Astrocyte (in vitro differentiated cells and primary cell): ENCODE results near the gene NDUFS2. TPM values are rescaled to one million over a fixed set of nuclear protein-coding genes. Genes with fewer than 3 reads are reported as not detected.

Experiments
- DNase-seq: peaks from one replicate; pipeline ENCODE4 v3.0.0-alpha.2; 2010; ENCODE audit warnings: low read depth
- FAIRE-seq: peaks from 2 replicates; lab custom pipeline; 2011; peaks lifted over from hg19 to GRCh38; lab: Jason Lieb, UNC
- H2AFZ ChIP-seq: 2 replicates; pipeline ENCODE4 v1.6.0; 2012; ENCODE audit warnings: low read depth, low read length, inconsistent platforms
- H3K27ac ChIP-seq: 2 replicates; pipeline ENCODE4 v1.5.1; 2011; ENCODE audit warnings: low read depth, low read length, inconsistent platforms
- H3K27me3 ChIP-seq: 2 replicates; pipeline ENCODE4 v1.6.0; 2011; ENCODE audit warnings: low read length, inconsistent platforms; ENCODE audit not compliant: insufficient read depth
- H3K36me3 ChIP-seq: 2 replicates; pipeline ENCODE4 v1.5.1; 2011; ENCODE audit warnings: low read length, inconsistent platforms; ENCODE audit not compliant: insufficient read depth
- H3K4me1 ChIP-seq: 2 replicates; pipeline ENCODE4 v1.5.1; 2011; ENCODE audit warnings: low read length, inconsistent platforms; ENCODE audit not compliant: insufficient read depth
- H3K4me2 ChIP-seq: 2 replicates; pipeline ENCODE4 v1.6.0; 2012; ENCODE audit warnings: low read length, inconsistent platforms
- H3K4me3 ChIP-seq: 2 replicates; pipeline ENCODE4 v1.5.1; 2011; ENCODE audit warnings: low read depth, mild to moderate bottlenecking, low read length, inconsistent platforms; ENCODE audit not compliant: insufficient read depth
- H3K79me2 ChIP-seq: 2 replicates; pipeline ENCODE4 v1.6.0; 2012; ENCODE audit warnings: mild to moderate bottlenecking, low read length, inconsistent platforms; ENCODE audit not compliant: insufficient read depth
- H3K9ac ChIP-seq: 2 replicates; pipeline ENCODE4 v1.6.0; 2012; ENCODE audit warnings: mild to moderate bottlenecking, low read length, inconsistent platforms
- H3K9me3 ChIP-seq: 2 replicates; pipeline ENCODE4 v1.5.1; 2012; ENCODE audit warnings: low read depth, mild to moderate bottlenecking, low read length, inconsistent platforms; ENCODE audit not compliant: insufficient read depth
- H4K20me1 ChIP-seq: 2 replicates; pipeline ENCODE4 v1.6.0; 2012; ENCODE audit warnings: low read length, inconsistent platforms; ENCODE audit not compliant: insufficient read depth
- H3K27ac Mint-ChIP-seq: one replicate; pipeline ENCODE4 v1.8.0; 2021; ENCODE audit warnings: mild to moderate bottlenecking, mixed read lengths; ENCODE audit not compliant: unreplicated experiment
- H3K27me3 Mint-ChIP-seq: one replicate; pipeline ENCODE4 v1.8.0; 2021; ENCODE audit warnings: low read depth, mixed read lengths; ENCODE audit not compliant: unreplicated experiment
- H3K36me3 Mint-ChIP-seq: one replicate; pipeline ENCODE4 v1.8.0; 2021; ENCODE audit warnings: low read depth, mixed read lengths; ENCODE audit not compliant: unreplicated experiment
- H3K4me1 Mint-ChIP-seq: one replicate; pipeline ENCODE4 v1.8.0; 2021; ENCODE audit warnings: low read depth, mixed read lengths; ENCODE audit not compliant: unreplicated experiment
- H3K4me3 Mint-ChIP-seq: one replicate; pipeline ENCODE4 v1.8.0; 2021; ENCODE audit warnings: mild to moderate bottlenecking, moderate library complexity, mixed read lengths; ENCODE audit not compliant: unreplicated experiment
- H3K9me3 Mint-ChIP-seq: one replicate; pipeline ENCODE4 v1.8.0; 2021; ENCODE audit warnings: mild to moderate bottlenecking, mixed read lengths; ENCODE audit not compliant: unreplicated experiment
- CTCF ChIP-seq: IDR thresholded peaks from 2 replicates; pipeline ENCODE4 v1.5.1; 2011; ENCODE audit warnings: low read depth, mild to moderate bottlenecking, inconsistent platforms, low read length, moderate library complexity; ENCODE audit not compliant: insufficient read depth
- EZH2 ChIP-seq: IDR thresholded peaks from 2 replicates; pipeline ENCODE4 v1.6.1; 2012; ENCODE audit warnings: mild to moderate bottlenecking, low read length, inconsistent platforms; ENCODE audit not compliant: insufficient read depth
- total RNA-seq: library from RNA; stranded (reverse); gene quantifications from 2 replicates; pipeline ENCODE4 v1.2.1, GENCODE V29; 2021

The NDUFS2 gene
- total RNA-seq, 1 donor from 2014 or later, result 59.9 TPM

- Mint-ChIP-seq H3K27me3 (no peaks in the 10 kb centered on the region), H3K36me3 (peaks cover 14% of the 10 kb centered on the region), H3K4me1 (peaks cover 17% of the 10 kb centered on the region), H3K9me3 (no peaks in the 10 kb centered on the region), H3K4me3 (no peak overlapping the region), H3K27ac (no peak overlapping the region)
- FAIRE-seq, result no peak
- Histone ChIP-seq H3K4me1 (peaks cover 11% of the 10 kb centered on the region), H3K9me3 (no peaks in the 10 kb centered on the region), H3K27ac (no peak overlapping the region), H3K27me3 (no peaks in the 10 kb centered on the region), H3K9ac (no peak overlapping the region), H3K79me2 (peaks cover 8% of the 10 kb centered on the region), H2AFZ (no peak overlapping the region), H3K4me3 (no peak overlapping the region), H3K4me2 (no peak overlapping the region), H4K20me1 (no peaks in the 10 kb centered on the region), H3K36me3 (peaks cover 12% of the 10 kb centered on the region)
- DNase-seq, result no peak
- TF ChIP-seq EZH2 (no peak), CTCF (no peak)
Measured at GRCh38 chr1:161229896-161230295, 27.7 kb downstream of the NDUFS2 start.

- FAIRE-seq, result no peak
- Mint-ChIP-seq H3K36me3 (peaks cover 14% of the 10 kb centered on the region), H3K9me3 (no peaks in the 10 kb centered on the region)
Measured at GRCh38 chr1:161230762-161231161, 28.6 kb downstream of the NDUFS2 start.

More at GRCh38 chr1:161230762-161231161, 28.6 kb downstream of the NDUFS2 start:
- no peaks in the 10 kb centered on the region for H4K20me1 ChIP-seq
- H3K36me3 ChIP-seq, result peaks cover 12% of the 10 kb centered on the region
- H3K79me2 ChIP-seq, result peaks cover 8% of the 10 kb centered on the region
- no peak overlapping the region for H3K4me2 ChIP-seq
- no peak overlapping the region for H3K4me3 ChIP-seq
- H3K27me3 Mint-ChIP-seq, result no peaks in the 10 kb centered on the region
- TF ChIP-seq EZH2, result no peak
- no peak for TF ChIP-seq CTCF
- H3K27me3 ChIP-seq, result peaks cover 1% of the 10 kb centered on the region
- DNase-seq, result no peak
- H3K27ac ChIP-seq, result no peak overlapping the region
- no peak overlapping the region for H3K9ac ChIP-seq
- H3K4me3 Mint-ChIP-seq, result no peak overlapping the region
- no peak overlapping the region for H2AFZ ChIP-seq
- H3K27ac Mint-ChIP-seq, result no peak overlapping the region
- H3K4me1 ChIP-seq, result peaks cover 11% of the 10 kb centered on the region
- H3K9me3 ChIP-seq, result no peaks in the 10 kb centered on the region
- H3K4me1 Mint-ChIP-seq, result peaks cover 12% of the 10 kb centered on the region
